Gastroesophageal sphincter (tissue), 4 donors: ENCODE data around the gene TSHZ3. TPM values are rescaled to one million over a fixed set of nuclear protein-coding genes. Genes with fewer than 3 reads are reported as not detected.

Experiments used
- ATAC-seq: fragments of 150-250 bp; one replicate; pipeline ENCODE4 v1.9.1; 2016; ENCODE audit warnings: mild to moderate bottlenecking, moderate library complexity
- H3K27ac ChIP-seq, 4 donors: fragments of 200-600 bp; sonication (generic) in 3 of 4; 1 replicate in 3 of 4; 2 replicates in 1 of 4; pipeline ENCODE4 v1.5.1; 2016 to 2019
- H3K27me3 ChIP-seq: fragments of 200-600 bp; sonication (generic); one replicate; pipeline ENCODE4 v1.5.1; 2019
- H3K36me3 ChIP-seq, 2 donors: fragments of 200-600 bp; sonication (generic); one replicate each; pipeline ENCODE4 v1.5.1; 2019; ENCODE audit warnings: control low read depth in 1 of 2
- H3K4me1 ChIP-seq, 3 donors: fragments of 200-600 bp; sonication (generic); 1 replicate in 2 of 3; 2 replicates in 1 of 3; pipeline ENCODE4 v1.5.1; 2016 to 2019; ENCODE audit warnings: control low read depth in 2 of 3
- H3K4me3 ChIP-seq, 2 donors: fragments of 200-600 bp; sonication (generic); one replicate each; pipeline ENCODE4 v1.5.1; 2019; ENCODE audit warnings: mild to moderate bottlenecking in 1 of 2, moderate library complexity in 1 of 2
- H3K9me3 ChIP-seq, 3 donors: fragments of 200-600 bp; sonication (generic); one replicate each; pipeline ENCODE4 v1.5.1; 2017 to 2019; ENCODE audit warnings: control low read depth in 2 of 3
- CTCF ChIP-seq, 4 experiments: fragments of 200-600 bp in 2 of 4; fragments of 450-650 bp in 2 of 4; sonication (generic) in 1 of 4; IDR thresholded peaks; one replicate each; pipeline ENCODE4 v1.5.1; 2017 to 2019; ENCODE audit warnings: antibody characterized with exemption in 4 of 4, mild to moderate bottlenecking in 2 of 4, moderate library complexity in 2 of 4
- EP300 ChIP-seq: sonication (generic); formaldehyde crosslinking; IDR thresholded peaks from one replicate; pipeline ENCODE4 v1.6.1; 2017; ENCODE audit warnings: antibody characterized with exemption, mild to moderate bottlenecking
- POLR2A ChIP-seq, 2 donors: fragments of 450-650 bp; IDR thresholded peaks; one replicate each; pipeline ENCODE4 v1.6.1; 2017; ENCODE audit warnings: antibody characterized with exemption in 2 of 2, mild to moderate bottlenecking in 2 of 2, moderate library complexity in 1 of 2
- POLR2AphosphoS5 ChIP-seq: sonication (generic); formaldehyde crosslinking; IDR thresholded peaks from one replicate; pipeline ENCODE4 v1.6.1; 2017; ENCODE audit warnings: antibody characterized with exemption
- WGBS, 2 donors: methylation state at CpG; one replicate each; pipeline ENCODE4 v1.1.5; 2018; ENCODE audit warnings: low coverage in 1 of 2; 5-methylcytosine and 5-hydroxymethylcytosine counted together
- total RNA-seq, 4 donors: library from RNA; depleted of rRNA; stranded (reverse); fragments of >200 nt; gene quantifications; one replicate each; pipeline ENCODE4 v1.1.0, GENCODE V29; 2016

The TSHZ3 gene
- total RNA-seq, 4 donors from 2014 or later, result 15.6 to 40.2 (median 31.1) TPM

GRCh38 chr19:31292639-31293185 lies 56.5 kb downstream of the TSHZ3 start:
- TF ChIP-seq CTCF (IDR thresholded peaks at IDR 0.05), result no peak
- no peak for TF ChIP-seq POLR2A (IDR thresholded peaks at IDR 0.05)
- no peak for TF ChIP-seq POLR2AphosphoS5
- no peak for TF ChIP-seq EP300
- no peaks in the 10 kb centered on the region for H3K9me3 ChIP-seq
- 87 to 95% methylated on average over 2 of the region's 2 CpGs for WGBS, 2 donors
- H3K4me1 ChIP-seq, result peaks cover 0 to 13% (median 0%) of the 10 kb centered on the region in 3 donors
- H3K27me3 ChIP-seq, result no peaks in the 10 kb centered on the region
- peaks cover 0 to 10% of the 10 kb centered on the region in 2 donors for H3K36me3 ChIP-seq
- H3K27ac ChIP-seq, result no peak overlapping the region
- H3K4me3 ChIP-seq, result no peak overlapping the region
- ATAC-seq, result no peak

GRCh38 chr19:31290931-31291590 lies 58.2 kb downstream of the TSHZ3 start:
- H3K27me3 ChIP-seq, result no peaks in the 10 kb centered on the region
- no peaks in the 10 kb centered on the region for H3K36me3 ChIP-seq
- peaks cover 0 to 21% (median 0%) of the 10 kb centered on the region in 3 donors for H3K4me1 ChIP-seq
- H3K4me3 ChIP-seq, result no peak overlapping the region
- no peak for TF ChIP-seq EP300
- no peak for TF ChIP-seq POLR2AphosphoS5
- TF ChIP-seq CTCF (IDR thresholded peaks at IDR 0.05), result no peak
- TF ChIP-seq POLR2A (IDR thresholded peaks at IDR 0.05), result no peak
- 60 to 93% methylated on average over 1 to 3 of the region's 8 CpGs for WGBS, 2 donors
- ATAC-seq, result no peak
- no peak overlapping the region for H3K27ac ChIP-seq
- no peaks in the 10 kb centered on the region for H3K9me3 ChIP-seq

GRCh38 chr19:31289976-31290375 lies 59.3 kb downstream of the TSHZ3 start:
- TF ChIP-seq POLR2A (IDR thresholded peaks at IDR 0.05), result no peak
- TF ChIP-seq CTCF (IDR thresholded peaks at IDR 0.05), result no peak
- no peak for TF ChIP-seq POLR2AphosphoS5
- no peak for TF ChIP-seq EP300
- no peak overlapping the region for H3K4me3 ChIP-seq
- H3K27ac ChIP-seq, result no peak overlapping the region
- no peaks in the 10 kb centered on the region for H3K36me3 ChIP-seq
- 50 to 100% methylated on average over 1 of the region's 4 CpGs for WGBS, 2 donors
- H3K27me3 ChIP-seq, result no peaks in the 10 kb centered on the region
- ATAC-seq, result no peak
- H3K9me3 ChIP-seq, result no peaks in the 10 kb centered on the region
- H3K4me1 ChIP-seq, result peaks cover 0 to 29% (median 0%) of the 10 kb centered on the region in 3 donors

- Histone ChIP-seq H3K27me3 (no peaks in the 10 kb centered on the region), H3K36me3 (no peaks in the 10 kb centered on the region), H3K4me1 (peaks cover 0 to 34% (median 0%) of the 10 kb centered on the region in 3 donors), H3K9me3 (no peaks in the 10 kb centered on the region), H3K4me3 (no peak overlapping the region), H3K27ac (no peak overlapping the region)
- no peak for ATAC-seq
- TF ChIP-seq CTCF (IDR thresholded peaks at IDR 0.05), result no peak
- TF ChIP-seq POLR2A (IDR thresholded peaks at IDR 0.05), result no peak
- no peak for TF ChIP-seq POLR2AphosphoS5
- no peak for TF ChIP-seq EP300
- 82% methylated on average over 4 of the region's 10 CpGs; no CpG with 5 or more reads in 1 of the 2 donors for WGBS, 2 donors
These were observed 59.8 kb downstream of the TSHZ3 start for GRCh38 chr19:31289381-31289880.

GRCh38 chr19:31286491-31286890 lies 62.7 kb downstream of the TSHZ3 start:
- H3K9me3 ChIP-seq, result no peaks in the 10 kb centered on the region
- H3K4me1 ChIP-seq, result peaks cover 0 to 49% (median 0%) of the 10 kb centered on the region in 3 donors
- no peak overlapping the region for H3K4me3 ChIP-seq
- WGBS, 2 donors, result 91% methylated on average over 6 of the region's 8 CpGs; no CpG with 5 or more reads in 1 of the 2 donors
- H3K27me3 ChIP-seq, result no peaks in the 10 kb centered on the region
- ATAC-seq, result no peak
- H3K36me3 ChIP-seq, result no peaks in the 10 kb centered on the region
- TF ChIP-seq POLR2A (IDR thresholded peaks at IDR 0.05) (no peak), EP300 (no peak), CTCF (IDR thresholded peaks at IDR 0.05) (no peak), POLR2AphosphoS5 (no peak)
- H3K27ac ChIP-seq, result no peak overlapping the region
